ENCODE measurements around the gene ABCA10. TPM values are rescaled to one million over a fixed set of nuclear protein-coding genes. Genes with fewer than 3 reads are reported as not detected.

ABCA10 gene
- total RNA-seq, 2 donors from 2014 or later: 1.3 to 2.1 TPM

DNA sequence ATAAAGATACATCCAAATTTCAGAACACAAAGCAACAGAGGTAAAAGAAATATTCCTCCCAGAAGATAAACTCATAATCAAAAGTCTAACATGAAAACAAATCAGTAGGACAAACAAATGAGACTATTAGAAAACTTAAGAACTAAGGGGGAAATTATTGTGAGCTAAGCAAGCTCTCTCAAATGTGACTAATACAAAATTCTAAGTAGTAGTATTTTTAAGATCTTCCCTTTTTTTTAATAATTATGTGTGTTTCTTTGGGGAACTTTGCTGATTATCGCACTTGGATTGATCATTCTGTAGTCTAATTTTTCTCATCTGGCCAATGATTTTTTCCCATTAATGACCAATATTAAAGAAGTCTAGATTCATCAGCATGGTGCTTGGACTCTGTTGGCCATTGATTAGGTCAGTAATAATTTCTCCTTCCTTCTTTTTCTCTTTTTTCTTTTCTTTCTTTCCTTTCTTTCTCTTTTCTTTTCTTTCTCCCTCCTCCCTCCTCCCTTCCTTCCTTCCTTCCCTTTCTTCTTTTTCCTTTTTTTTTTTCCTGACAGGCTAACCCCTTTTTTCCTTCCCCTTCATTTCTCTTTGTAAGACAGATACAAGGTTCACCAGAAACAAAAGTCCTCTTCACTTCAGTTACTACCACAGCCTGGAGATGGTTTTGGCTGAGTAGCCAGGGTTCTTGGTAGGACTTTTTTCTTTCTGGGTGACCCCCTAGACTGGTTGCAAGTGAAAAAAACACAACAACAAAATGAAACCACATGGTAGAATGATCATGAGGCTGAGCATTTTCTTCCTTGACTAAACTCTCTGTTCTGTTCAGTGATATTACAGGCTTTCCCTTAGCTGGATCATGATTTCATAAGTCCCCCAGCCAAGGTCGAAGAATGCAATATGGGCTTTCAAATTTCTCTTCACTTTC lies 84.0 kb downstream of the ABCA10 start:
- Histone ChIP-seq H3K36me3 (no peaks in the 10 kb centered on the region), H3K4me3 (no peak overlapping the region), H3K4me1 (no peaks in the 10 kb centered on the region), H3K9me3 (no peaks in the 10 kb centered on the region), H3K27ac (peak overlapping the region in 1 of 2 donors; percentile 46), H3K27me3 (no peaks in the 10 kb centered on the region)
- DNase-seq (ENCODE audit: low spot score): no peak
- TF ChIP-seq, protein P1, sequence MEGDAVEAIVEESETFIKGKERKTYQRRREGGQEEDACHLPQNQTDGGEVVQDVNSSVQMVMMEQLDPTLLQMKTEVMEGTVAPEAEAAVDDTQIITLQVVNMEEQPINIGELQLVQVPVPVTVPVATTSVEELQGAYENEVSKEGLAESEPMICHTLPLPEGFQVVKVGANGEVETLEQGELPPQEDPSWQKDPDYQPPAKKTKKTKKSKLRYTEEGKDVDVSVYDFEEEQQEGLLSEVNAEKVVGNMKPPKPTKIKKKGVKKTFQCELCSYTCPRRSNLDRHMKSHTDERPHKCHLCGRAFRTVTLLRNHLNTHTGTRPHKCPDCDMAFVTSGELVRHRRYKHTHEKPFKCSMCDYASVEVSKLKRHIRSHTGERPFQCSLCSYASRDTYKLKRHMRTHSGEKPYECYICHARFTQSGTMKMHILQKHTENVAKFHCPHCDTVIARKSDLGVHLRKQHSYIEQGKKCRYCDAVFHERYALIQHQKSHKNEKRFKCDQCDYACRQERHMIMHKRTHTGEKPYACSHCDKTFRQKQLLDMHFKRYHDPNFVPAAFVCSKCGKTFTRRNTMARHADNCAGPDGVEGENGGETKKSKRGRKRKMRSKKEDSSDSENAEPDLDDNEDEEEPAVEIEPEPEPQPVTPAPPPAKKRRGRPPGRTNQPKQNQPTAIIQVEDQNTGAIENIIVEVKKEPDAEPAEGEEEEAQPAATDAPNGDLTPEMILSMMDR (IDR thresholded peaks at IDR 0.05): no peak

DNA sequence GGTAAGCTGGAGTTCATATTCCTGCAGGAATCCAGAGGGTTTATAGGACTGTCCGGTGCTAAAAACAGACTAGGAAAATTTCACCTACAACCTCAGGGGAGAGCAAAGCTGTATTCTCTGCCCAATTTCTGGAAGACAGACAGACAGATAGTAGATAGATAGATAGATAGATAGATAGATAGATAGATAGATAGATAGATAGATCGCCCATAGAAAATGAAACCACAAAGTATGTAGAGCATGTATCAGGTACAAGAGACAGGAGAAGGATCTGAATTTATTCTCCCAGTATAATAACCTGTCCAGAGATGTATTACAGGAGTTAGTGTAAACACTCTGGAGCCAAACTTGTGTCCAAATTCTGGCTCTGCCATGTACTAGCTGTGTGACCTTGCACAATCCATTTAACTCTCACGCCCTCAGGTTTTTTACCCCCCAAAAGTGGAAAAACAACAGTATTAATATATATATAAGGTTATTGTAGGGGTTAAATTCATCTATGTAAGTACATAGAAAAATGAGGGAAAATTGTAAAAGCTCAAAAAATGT lies 84.9 kb downstream of the ABCA10 start:
- H3K36me3 ChIP-seq: no peaks in the 10 kb centered on the region
- H3K9me3 ChIP-seq: no peaks in the 10 kb centered on the region
- H3K27ac ChIP-seq: peak overlapping the region in 1 of 2 donors; percentile 46
- H3K4me1 ChIP-seq: no peaks in the 10 kb centered on the region
- no peak for DNase-seq (ENCODE audit: low spot score)
- TF ChIP-seq, protein P1 (IDR thresholded peaks at IDR 0.05): no peak
- no peaks in the 10 kb centered on the region for H3K27me3 ChIP-seq
- H3K4me3 ChIP-seq: no peak overlapping the region

- Histone ChIP-seq H3K27ac (peak overlapping the region; percentile 46 to 68), H3K27me3 (no peaks in the 10 kb centered on the region)
Observed at GRCh38 chr17:69143151-69143550, 85.5 kb downstream of the ABCA10 start.

DNA sequence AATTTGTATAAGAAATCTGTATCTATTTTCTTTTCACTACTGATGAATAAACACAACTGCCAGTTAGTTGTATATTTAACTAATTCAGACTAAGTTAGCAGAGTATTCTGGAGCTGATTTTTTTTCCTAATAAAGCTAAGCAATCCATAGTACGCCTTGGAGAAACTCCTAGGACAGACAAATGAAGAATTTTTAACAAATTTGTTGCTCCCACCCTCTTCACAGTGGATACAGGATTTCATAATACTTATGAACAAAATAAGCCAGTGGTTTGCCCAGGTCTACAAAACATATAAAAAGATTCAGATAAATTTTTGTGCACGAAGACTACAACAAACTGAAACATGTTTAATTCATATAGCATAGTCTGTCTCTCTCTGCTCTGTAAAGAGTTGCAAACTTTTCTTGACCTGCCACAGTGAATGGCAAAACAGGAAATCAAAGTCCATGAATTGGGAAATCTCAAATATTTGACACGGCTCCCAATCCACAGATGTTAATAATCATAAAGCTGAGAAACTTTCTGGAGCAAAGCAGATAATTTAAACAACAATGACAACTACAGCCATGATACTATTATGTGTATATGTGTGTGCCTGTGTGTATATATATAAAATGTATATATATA lies 86.3 kb downstream of the ABCA10 start:
- Histone ChIP-seq H3K27me3 (no peaks in the 10 kb centered on the region), H3K4me1 (no peaks in the 10 kb centered on the region), H3K9me3 (peaks cover 0 to 2% of the 10 kb centered on the region in 2 donors), H3K4me3 (peak overlapping the region in 1 of 2 donors; percentile 37), H3K36me3 (peaks cover 8% of the 10 kb centered on the region), H3K27ac (peak overlapping the region; percentile 46 to 68)
- DNase-seq (ENCODE audit: low spot score): no peak
- TF ChIP-seq, protein P1 (IDR thresholded peaks at IDR 0.05): no peak

More at GRCh38 chr17:69143151-69143550, 85.5 kb downstream of the ABCA10 start:
- Histone ChIP-seq H3K4me1 (no peaks in the 10 kb centered on the region), H3K4me3 (no peak overlapping the region), H3K36me3 (no peaks in the 10 kb centered on the region), H3K9me3 (no peaks in the 10 kb centered on the region)
- TF ChIP-seq, protein P1 (IDR thresholded peaks at IDR 0.05): no peak
- DNase-seq (ENCODE audit: low spot score): no peak

DNA sequence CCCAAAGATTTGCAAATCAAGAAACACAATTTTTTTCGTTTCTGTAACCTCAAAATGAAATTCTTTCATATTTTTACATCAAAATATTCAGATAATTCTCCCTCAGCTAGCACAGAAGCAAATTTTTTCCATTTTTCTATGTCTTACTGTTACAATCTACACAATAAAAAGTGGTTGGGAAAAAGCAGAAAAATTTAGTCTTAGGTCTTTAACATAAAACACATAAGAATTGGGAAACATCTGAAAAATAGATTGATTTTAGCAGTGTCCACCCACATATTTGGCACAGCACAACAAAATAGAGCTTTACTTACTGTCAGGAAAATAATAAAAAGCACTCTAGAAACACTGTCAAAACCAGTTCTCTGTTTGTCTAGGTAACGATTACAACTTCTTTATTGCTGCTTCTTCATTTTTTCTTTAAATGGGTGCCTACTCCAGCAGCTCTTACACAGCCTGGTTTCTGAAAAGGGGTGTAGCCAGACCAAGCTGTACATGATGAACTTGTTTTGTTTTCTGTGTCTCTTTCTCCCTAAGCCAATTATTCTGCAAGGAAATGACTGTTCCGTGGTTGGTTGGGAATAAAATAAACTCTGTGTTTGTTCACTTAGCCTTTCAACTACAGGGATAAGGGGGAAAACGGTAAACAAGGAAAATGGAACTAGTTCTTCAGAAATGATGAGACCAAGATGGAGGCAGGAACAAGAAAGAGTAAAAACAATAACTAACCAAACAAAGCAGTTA lies 87.0 kb downstream of the ABCA10 start, which contains the start of gene ABCA6:
Gene ABCA6 (minus strand): TSS at position 465 of the 744 bp plus-strand sequence. CDS start 1,192 bp downstream, outside the sequence.
- Histone ChIP-seq H3K4me1 (no peaks in the 10 kb centered on the region), H3K27ac (peak within 1 kb of the TSS; percentile 46 to 68), H3K36me3 (peaks cover 15% of the 10 kb centered on the region), H3K9me3 (peaks cover 0 to 8% of the 10 kb centered on the region in 2 donors), H3K27me3 (no peaks in the 10 kb centered on the region), H3K4me3 (peak within 1 kb of the TSS; percentile 13 to 37)
- TF ChIP-seq, protein P1 (IDR thresholded peaks at IDR 0.05): no peak
- DNase-seq (ENCODE audit: low spot score): no peak

Data from right atrium auricular region (tissue), 2 donors.